A172 (cell line): ENCODE results near the gene ZNF766. TPM values are rescaled to one million over a fixed set of nuclear protein-coding genes. Genes with fewer than 3 reads are reported as not detected.
"Not testable (repeated sequence)": the region's sequence is repeated elsewhere in the genome, so short reads cannot be mapped to it uniquely, and the experiment has no call there.

ENCODE experiments used
- DNase-seq: peaks from one replicate; pipeline ENCODE4 v3.0.0-alpha.2; 2015; ENCODE audit warnings: low spot score
- total RNA-seq: library from RNA; depleted of rRNA; stranded (reverse); fragments of >200 nt; shearing (Covaris generic); gene quantifications from 2 replicates; pipeline ENCODE4 v1.2.3, GENCODE V29; 2014; rRNA removed

ZNF766 gene
- total RNA-seq, 1 experiment from 2014 or later, result 14.6 TPM

DNA sequence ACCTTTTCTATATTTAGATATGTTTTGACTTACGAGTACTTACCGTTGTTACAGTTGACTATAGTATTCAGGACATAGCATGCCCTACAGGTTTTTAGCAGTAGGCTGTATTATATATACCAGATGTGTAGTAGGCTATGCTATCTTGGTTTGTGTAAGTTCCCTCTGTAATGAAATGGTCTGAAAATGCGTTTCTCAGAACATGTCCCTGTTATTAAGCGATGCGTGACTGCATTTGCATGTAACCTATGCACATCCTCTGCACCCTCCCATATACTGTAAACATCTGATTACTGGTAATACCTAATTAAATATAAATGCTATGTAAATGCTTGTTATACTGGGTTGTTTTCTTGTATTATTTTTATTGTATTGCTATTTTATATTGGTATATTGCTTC lies 6.6 kb downstream of the ZNF766 start:
- DNase-seq, result no peak

GRCh38 chr19:52277471-52277870 lies 8.1 kb downstream of the ZNF766 start:
- no peak for DNase-seq

GRCh38 chr19:52286256-52286655 lies 16.9 kb downstream of the ZNF766 start:
- DNase-seq, result no peak

- DNase-seq, result no peak
These were observed 22.4 kb downstream of the ZNF766 start for GRCh38 chr19:52291781-52292180.

GRCh38 chr19:52292946-52293345 lies 23.6 kb downstream of the ZNF766 start:
- not testable (repeated sequence) for DNase-seq

DNA sequence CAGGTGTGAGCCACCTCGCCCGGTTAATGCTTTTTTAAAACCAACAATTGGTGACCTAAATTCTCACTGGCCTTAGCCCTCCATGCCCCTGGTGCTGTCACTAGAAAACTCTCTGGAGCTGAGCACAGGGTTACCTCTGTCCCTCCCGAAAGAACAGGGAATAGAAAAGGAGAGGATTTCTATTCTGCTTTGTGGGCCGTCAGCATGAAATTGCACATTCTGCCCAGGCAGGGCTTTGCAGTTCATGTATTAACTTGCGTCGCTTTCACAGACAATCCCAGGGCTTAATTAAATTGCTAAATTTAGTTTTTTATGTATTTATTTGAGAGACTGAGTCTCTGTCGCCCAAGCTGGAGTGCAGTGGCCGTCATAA lies 27.0 kb downstream of the ZNF766 start:
- DNase-seq, result no peak

DNA sequence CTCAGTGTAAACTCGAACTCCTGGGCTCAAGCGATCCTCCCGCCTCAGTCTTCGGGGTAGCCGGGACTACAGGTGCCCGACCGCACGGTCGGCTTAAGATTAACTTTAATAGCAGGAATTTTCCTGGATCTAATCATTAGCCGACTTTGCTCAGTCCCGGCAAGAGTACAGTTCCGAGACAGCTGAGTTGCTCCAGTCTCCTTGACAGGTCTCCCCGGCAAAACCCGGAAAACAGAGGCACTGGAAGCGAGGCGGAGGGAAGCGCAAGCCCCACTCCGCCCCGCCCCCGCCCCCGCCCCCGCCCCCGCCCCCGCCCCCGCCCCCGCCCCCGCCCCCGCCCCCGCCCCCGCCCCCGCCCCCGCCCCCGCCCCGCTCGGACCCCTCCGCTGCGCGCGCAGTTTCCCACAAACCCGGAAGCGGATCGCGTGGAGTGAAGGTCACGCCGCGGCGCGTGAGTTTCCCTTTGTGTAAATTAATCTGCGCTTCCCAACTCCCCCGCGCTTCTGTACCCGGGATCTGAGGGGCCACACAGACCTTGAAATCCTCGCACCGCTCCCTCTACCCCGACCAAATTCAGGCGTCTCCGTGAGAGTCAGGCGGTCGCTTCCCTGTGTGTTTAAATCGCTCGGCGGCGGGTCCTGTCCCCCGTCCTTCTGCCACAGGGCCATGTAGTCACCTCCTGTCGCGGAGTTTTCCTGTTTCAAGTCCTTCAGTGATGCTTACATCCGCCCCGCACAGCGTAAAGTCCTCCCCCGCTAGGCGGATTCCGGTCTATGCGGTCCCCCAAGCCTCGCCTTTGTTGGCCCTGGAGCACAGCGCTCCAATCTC lies 27.6 kb downstream of the ZNF766 start, which contains the start of gene ZNF480:
Gene ZNF480, plus strand, starts transcription at position 397 of the 828 bp plus-strand sequence. CDS start 3,244 bp downstream, outside the sequence.
- peak; percentile 63 for DNase-seq

- no peak for DNase-seq
These were observed 28.4 kb downstream of the ZNF766 start for GRCh38 chr19:52297601-52298364.

DNA sequence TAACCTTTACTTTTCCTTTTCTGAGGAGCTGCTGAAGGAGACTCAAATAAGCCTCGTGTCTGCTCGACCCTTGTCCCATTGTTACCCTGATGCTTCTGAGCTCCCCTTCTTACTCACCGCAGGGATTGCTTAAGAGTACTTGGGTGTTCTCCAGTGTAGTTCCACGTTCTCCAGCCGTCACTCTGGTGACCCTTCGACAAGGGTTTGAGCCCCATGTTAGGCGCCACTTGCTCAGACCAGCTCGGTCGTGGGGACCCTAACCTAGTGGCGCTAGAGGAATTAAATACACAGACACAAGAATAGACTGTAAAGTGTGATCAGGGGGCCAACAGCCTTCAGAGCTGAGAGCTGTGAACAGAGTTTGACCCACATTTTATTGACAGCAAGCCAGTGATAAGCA lies 37.9 kb downstream of the ZNF766 start:
- peak; percentile 9 for DNase-seq

DNA sequence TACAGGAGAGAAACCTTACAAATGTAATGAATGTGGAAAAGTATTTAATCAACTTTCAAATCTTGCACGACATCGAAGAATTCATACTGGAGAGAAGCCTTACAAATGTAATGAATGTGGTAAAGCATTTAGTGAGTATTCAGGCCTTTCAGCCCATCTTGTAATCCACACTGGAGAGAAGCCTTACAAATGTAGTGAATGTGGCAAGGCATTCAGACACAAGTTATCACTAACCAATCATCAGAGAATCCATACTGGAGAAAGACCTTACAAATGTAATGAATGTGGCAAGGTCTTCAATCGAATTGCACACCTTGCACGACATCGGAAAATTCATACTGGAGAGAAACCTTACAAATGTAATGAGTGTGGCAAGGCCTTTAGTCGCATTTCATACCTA lies 53.0 kb downstream of the ZNF766 start:
- DNase-seq, result no peak

GRCh38 chr19:52331757-52332156 lies 62.4 kb downstream of the ZNF766 start:
- no peak for DNase-seq

GRCh38 chr19:52335768-52336116 lies 66.4 kb downstream of the ZNF766 start:
- no peak for DNase-seq

GRCh38 chr19:52336117-52336790 lies 66.9 kb downstream of the ZNF766 start, which contains the start of gene ZNF610:
TSS of gene ZNF610 (plus strand) at chr19:52336243. CDS start at chr19:52349173, 12,930 bp downstream.
- DNase-seq, result peak; percentile 39

DNA sequence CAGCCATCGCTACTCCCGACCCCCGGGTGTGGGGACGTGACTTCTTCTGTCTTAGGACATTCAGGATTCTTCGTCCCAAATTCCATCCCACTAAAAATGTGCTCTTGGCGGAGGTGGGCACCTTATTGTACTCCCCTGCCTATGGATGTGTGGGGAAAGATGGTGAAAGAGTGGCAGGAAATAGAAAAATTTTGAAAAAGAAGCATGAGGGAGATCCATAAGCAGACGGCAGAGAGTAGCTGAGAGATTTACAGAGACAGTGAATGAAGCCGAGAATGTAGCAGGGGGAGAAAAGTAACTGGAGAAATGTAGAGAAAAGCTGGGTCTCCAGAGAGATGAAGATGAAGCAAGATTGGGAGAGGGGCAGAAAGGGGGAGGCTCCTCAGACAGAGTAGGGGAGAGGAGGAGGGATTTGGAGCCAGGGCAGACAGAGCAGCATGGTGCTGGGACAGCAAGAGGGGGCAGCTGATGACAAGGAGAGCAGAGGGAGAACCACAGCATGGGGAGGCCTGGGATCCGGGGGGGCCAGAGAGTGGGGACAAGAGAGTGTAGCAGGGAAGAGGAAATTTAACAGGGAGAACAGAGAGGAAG lies 67.5 kb downstream of the ZNF766 start:
- no peak for DNase-seq

- DNase-seq, result not testable (repeated sequence)
These were observed 69.6 kb downstream of the ZNF766 start for GRCh38 chr19:52339022-52339421.

GRCh38 chr19:52343548-52343947 lies 74.2 kb downstream of the ZNF766 start:
- DNase-seq, result peak; percentile 8

- DNase-seq, result no peak
These were observed 75.8 kb downstream of the ZNF766 start for GRCh38 chr19:52345162-52345561.

Other genes starting within 250 kb of the ZNF766 start
- gene ZNF614, start 241.2 kb upstream of the ZNF766 start, total RNA-seq, result 14.3 and 15.3 TPM in 2 replicates
- 3.5 and 5.0 TPM in 2 replicates for gene ZNF432, start 220.7 kb upstream of the ZNF766 start, total RNA-seq
- 8.3 and 8.6 TPM in 2 replicates for gene ZNF841, start 173.8 kb upstream of the ZNF766 start, total RNA-seq
- gene ZNF616, start 129.6 kb upstream of the ZNF766 start, total RNA-seq, result 6.1 and 17.5 TPM in 2 replicates
- gene ZNF836, start 98.0 kb upstream of the ZNF766 start, total RNA-seq, result 7.0 and 32.6 TPM in 2 replicates
- gene PPP2R1A, start 79.5 kb upstream of the ZNF766 start, total RNA-seq, result 301 and 306 TPM in 2 replicates
- 11.3 and 12.6 TPM in 2 replicates for gene ZNF480, start 27.6 kb downstream of the ZNF766 start, total RNA-seq
- gene ZNF610, start 66.7 kb downstream of the ZNF766 start, total RNA-seq, result 1.3 and 1.4 TPM in 2 replicates
- gene ZNF880, start 100.3 kb downstream of the ZNF766 start, total RNA-seq, result 0.12 and 0.22 TPM in 2 replicates
- 0.43 and 8.6 TPM in 2 replicates for gene ZNF528, start 128.3 kb downstream of the ZNF766 start, total RNA-seq
- not detected in 2 replicates for gene ZNF534, start 159.6 kb downstream of the ZNF766 start, total RNA-seq
- gene ZNF578, start 184.0 kb downstream of the ZNF766 start, total RNA-seq, result not detected in 2 replicates